HepG2 (cell line): ENCODE measurements around the gene TFG. TPM values are rescaled to one million over a fixed set of nuclear protein-coding genes. Genes with fewer than 3 reads are reported as not detected.

ENCODE experiments used
- ATAC-seq: fragments of 200-7000 bp; cut with Tn5 transposase; 3 replicates; pipeline ENCODE4 v1.9.1; 2020; ENCODE audit warnings: mild to moderate bottlenecking, moderate library complexity
- BruUV-seq: library from RNA; stranded (reverse); fragments of 400-500 nt; replicated peaks from 2 replicates; lab custom pipeline; 2021; lab: Mats Ljungman, UMichigan
- CTCF ChIA-PET: fragments of 300-600 bp; formaldehyde crosslinking; extraction: SDS; loops from one replicate; lab custom pipeline; 2021; ENCODE audit warnings: low total read pairs, inconsistent platforms, low intra/inter-chr PET ratio; lab: Yijun Ruan, JAX
- POLR2A ChIA-PET: fragments of 350-600 bp; sonication (Branson Sonifier 250); formaldehyde crosslinking; loops from one replicate; lab custom pipeline; 2020; ENCODE audit warnings: antibody characterized with exemption, inconsistent platforms; lab: Yijun Ruan, JAX
- DNase-seq: peaks from one replicate; pipeline ENCODE4 v3.0.0-alpha.2; 2015; ENCODE audit warnings: low spot score
- FAIRE-seq: peaks from 3 replicates; lab custom pipeline; 2011; peaks lifted over from hg19 to GRCh38; lab: Jason Lieb, UNC
- H2AFZ ChIP-seq: one replicate; pipeline ENCODE4 v1.6.1; 2011; ENCODE audit warnings: low read length, inconsistent platforms
- H3K27ac ChIP-seq: fragments of 300-600 bp; 3 replicates; pipeline ENCODE4 v1.8.0; 2011; ENCODE audit warnings: mixed run types, mild to moderate bottlenecking, mixed read lengths, low read length, inconsistent platforms; ENCODE audit not compliant: insufficient read depth; ENCODE audit errors: extremely low read length
- H3K27me3 ChIP-seq, 2 experiments: fragments of 200-600 bp in 1 of 2; 2 replicates in 1 of 2; 3 replicates in 1 of 2; pipeline versions ENCODE4 v1.6.0 to v1.8.0; 2011; ENCODE audit warnings: low read length in 2 of 2, mild to moderate bottlenecking in 2 of 2, moderate library complexity in 2 of 2, inconsistent platforms in 1 of 2; ENCODE audit not compliant: insufficient read depth in 2 of 2, control insufficient read depth in 1 of 2
- H3K36me3 ChIP-seq, 2 experiments: fragments of 200-600 bp in 1 of 2; replicated peaks in 1 of 2; 2 replicates in 1 of 2; 3 replicates in 1 of 2; pipeline versions ENCODE4 v1.5.1 to v1.8.0; 2011; ENCODE audit warnings: low read length in 2 of 2, inconsistent platforms in 1 of 2; ENCODE audit not compliant: insufficient read depth in 2 of 2, control insufficient read depth in 1 of 2
- H3K4me1 ChIP-seq: 2 replicates; pipeline ENCODE4 v1.5.1; 2012; ENCODE audit warnings: low read length, inconsistent platforms; ENCODE audit not compliant: insufficient read depth
- H3K4me2 ChIP-seq: 2 replicates; pipeline ENCODE4 v1.6.0; 2011; ENCODE audit warnings: low read depth, low read length, inconsistent platforms
- H3K4me3 ChIP-seq, 3 experiments: fragments of 200-600 bp in 1 of 3; sonication (generic), shearing (Covaris generic) in 1 of 3; replicated peaks in 1 of 3; 2 replicates each; pipeline ENCODE4 v1.5.1; 2011 to 2016; ENCODE audit warnings: low read length in 3 of 3, inconsistent platforms in 2 of 3, low read depth in 2 of 3, mild to moderate bottlenecking in 2 of 3, control low read depth in 1 of 3, mixed read lengths in 1 of 3; ENCODE audit not compliant: insufficient read depth in 1 of 3
- H3K79me2 ChIP-seq: one replicate; pipeline ENCODE4 v1.6.1; 2011; ENCODE audit warnings: low read length, inconsistent platforms; ENCODE audit not compliant: insufficient read depth
- H3K9ac ChIP-seq: 2 replicates; pipeline ENCODE4 v1.6.0; 2011; ENCODE audit warnings: mild to moderate bottlenecking, low read depth, low read length, inconsistent platforms; ENCODE audit not compliant: insufficient read depth
- H3K9me3 ChIP-seq: 2 replicates; pipeline ENCODE4 v1.5.1; 2012; ENCODE audit warnings: mild to moderate bottlenecking, low read length
- H4K20me1 ChIP-seq: 2 replicates; pipeline ENCODE4 v1.6.0; 2011; ENCODE audit warnings: inconsistent platforms, mild to moderate bottlenecking, low read length, moderate library complexity; ENCODE audit not compliant: insufficient read depth
- AKAP8 ChIP-seq: sonication (generic); formaldehyde crosslinking; IDR thresholded peaks from 2 replicates; pipeline ENCODE4 v1.5.1; 2020; ENCODE audit warnings: mild to moderate bottlenecking, missing genetic modification reagents
- FOXP4 ChIP-seq: sonication (generic); formaldehyde crosslinking; IDR thresholded peaks from 2 replicates; pipeline ENCODE4 v1.4.0; 2020; ENCODE audit warnings: missing genetic modification reagents
- SOX5 ChIP-seq: IDR thresholded peaks from 2 replicates; pipeline ENCODE4 v1.6.1; 2016; ENCODE audit warnings: borderline replicate concordance
- TAF15 ChIP-seq: fragments of 200-400 bp; formaldehyde crosslinking; IDR thresholded peaks from one replicate; pipeline ENCODE4 v1.6.1; 2018; ENCODE audit warnings: mild to moderate bottlenecking, low read depth, low read length; ENCODE audit not compliant: poor library complexity, severe bottlenecking
- THRA ChIP-seq: sonication (generic); formaldehyde crosslinking; IDR thresholded peaks from 2 replicates; pipeline ENCODE4 v1.4.0; 2020; ENCODE audit warnings: missing genetic modification reagents, borderline replicate concordance
- ZBTB3 ChIP-seq: sonication (generic); formaldehyde crosslinking; IDR thresholded peaks from 2 replicates; pipeline ENCODE4 v1.4.0; 2020; ENCODE audit warnings: low read depth, mild to moderate bottlenecking, moderate library complexity, missing genetic modification reagents, borderline replicate concordance
- ZFP1 ChIP-seq: IDR thresholded peaks from 2 replicates; pipeline ENCODE4 v1.6.1; 2016
- ZNF616 ChIP-seq: sonication (generic); formaldehyde crosslinking; IDR thresholded peaks from 2 replicates; pipeline ENCODE4 v1.5.0; 2020; ENCODE audit warnings: low read depth, mild to moderate bottlenecking, missing genetic modification reagents
- WGBS: methylation state at CpG from one replicate; pipeline ENCODE4 v1.1.6; 2017; ENCODE audit warnings: low lambda C conversion rate; 5-methylcytosine and 5-hydroxymethylcytosine counted together
- in situ Hi-C: cut with HindIII; loops from 2 replicates; pipeline ENCODE4 v1.10.0; 2017; ENCODE audit warnings: low pct_unique_long_range_greater_than_20kb; ENCODE audit not compliant: extremely low pct_ligation_motif_present
- intact Hi-C: fragments of 100-400 bp; cut with micrococcal nuclease; formaldehyde crosslinking; loops from one replicate; pipeline ENCODE4 v1.10.0; 2022; ENCODE audit not compliant: unreplicated experiment
- polyA plus RNA-seq, 8 experiments: library from polyadenylated mRNA; depleted of rRNA in 3 of 8; stranded (reverse) in 7 of 8; unstranded in 1 of 8; fragments of >200 nt; fragmentation: Illumina TruSeq in 4 of 8; extraction: Trizol in 4 of 8; gene quantifications; 2 replicates each; pipeline versions ENCODE4 v1.2.1 to v1.2.3, GENCODE V29; 2011 to 2016; ENCODE audit warnings: low read depth in 4 of 8, missing spikeins in 1 of 8, mixed read lengths in 1 of 8; ENCODE audit not compliant: insufficient read depth in 1 of 8
- total RNA-seq, 5 experiments: library from RNA; depleted of rRNA; stranded (reverse); fragments of >200 nt; fragmentation: Illumina TruSeq; extraction: Trizol; gene quantifications; 2 replicates each; pipeline ENCODE4 v1.2.3, GENCODE V29; 2016; ENCODE audit warnings: low read depth in 1 of 5
- TF ChIP-seq, protein P1 (sequence below): sonication (generic); formaldehyde crosslinking; IDR thresholded peaks from 2 replicates; pipeline ENCODE4 v1.9.0; 2021; ENCODE audit warnings: mild to moderate bottlenecking, missing genetic modification reagents

TFG gene
- total and polyA plus RNA-seq, 2 of the 13 experiments (the other 11 are each of a cell fraction or from before 2014, with no cell fraction given): 53.6 to 71.7 TPM

GRCh38 chr3:100702980-100703345, 6.3 kb upstream of the TFG start (continued):
- TF ChIP-seq, protein P1, sequence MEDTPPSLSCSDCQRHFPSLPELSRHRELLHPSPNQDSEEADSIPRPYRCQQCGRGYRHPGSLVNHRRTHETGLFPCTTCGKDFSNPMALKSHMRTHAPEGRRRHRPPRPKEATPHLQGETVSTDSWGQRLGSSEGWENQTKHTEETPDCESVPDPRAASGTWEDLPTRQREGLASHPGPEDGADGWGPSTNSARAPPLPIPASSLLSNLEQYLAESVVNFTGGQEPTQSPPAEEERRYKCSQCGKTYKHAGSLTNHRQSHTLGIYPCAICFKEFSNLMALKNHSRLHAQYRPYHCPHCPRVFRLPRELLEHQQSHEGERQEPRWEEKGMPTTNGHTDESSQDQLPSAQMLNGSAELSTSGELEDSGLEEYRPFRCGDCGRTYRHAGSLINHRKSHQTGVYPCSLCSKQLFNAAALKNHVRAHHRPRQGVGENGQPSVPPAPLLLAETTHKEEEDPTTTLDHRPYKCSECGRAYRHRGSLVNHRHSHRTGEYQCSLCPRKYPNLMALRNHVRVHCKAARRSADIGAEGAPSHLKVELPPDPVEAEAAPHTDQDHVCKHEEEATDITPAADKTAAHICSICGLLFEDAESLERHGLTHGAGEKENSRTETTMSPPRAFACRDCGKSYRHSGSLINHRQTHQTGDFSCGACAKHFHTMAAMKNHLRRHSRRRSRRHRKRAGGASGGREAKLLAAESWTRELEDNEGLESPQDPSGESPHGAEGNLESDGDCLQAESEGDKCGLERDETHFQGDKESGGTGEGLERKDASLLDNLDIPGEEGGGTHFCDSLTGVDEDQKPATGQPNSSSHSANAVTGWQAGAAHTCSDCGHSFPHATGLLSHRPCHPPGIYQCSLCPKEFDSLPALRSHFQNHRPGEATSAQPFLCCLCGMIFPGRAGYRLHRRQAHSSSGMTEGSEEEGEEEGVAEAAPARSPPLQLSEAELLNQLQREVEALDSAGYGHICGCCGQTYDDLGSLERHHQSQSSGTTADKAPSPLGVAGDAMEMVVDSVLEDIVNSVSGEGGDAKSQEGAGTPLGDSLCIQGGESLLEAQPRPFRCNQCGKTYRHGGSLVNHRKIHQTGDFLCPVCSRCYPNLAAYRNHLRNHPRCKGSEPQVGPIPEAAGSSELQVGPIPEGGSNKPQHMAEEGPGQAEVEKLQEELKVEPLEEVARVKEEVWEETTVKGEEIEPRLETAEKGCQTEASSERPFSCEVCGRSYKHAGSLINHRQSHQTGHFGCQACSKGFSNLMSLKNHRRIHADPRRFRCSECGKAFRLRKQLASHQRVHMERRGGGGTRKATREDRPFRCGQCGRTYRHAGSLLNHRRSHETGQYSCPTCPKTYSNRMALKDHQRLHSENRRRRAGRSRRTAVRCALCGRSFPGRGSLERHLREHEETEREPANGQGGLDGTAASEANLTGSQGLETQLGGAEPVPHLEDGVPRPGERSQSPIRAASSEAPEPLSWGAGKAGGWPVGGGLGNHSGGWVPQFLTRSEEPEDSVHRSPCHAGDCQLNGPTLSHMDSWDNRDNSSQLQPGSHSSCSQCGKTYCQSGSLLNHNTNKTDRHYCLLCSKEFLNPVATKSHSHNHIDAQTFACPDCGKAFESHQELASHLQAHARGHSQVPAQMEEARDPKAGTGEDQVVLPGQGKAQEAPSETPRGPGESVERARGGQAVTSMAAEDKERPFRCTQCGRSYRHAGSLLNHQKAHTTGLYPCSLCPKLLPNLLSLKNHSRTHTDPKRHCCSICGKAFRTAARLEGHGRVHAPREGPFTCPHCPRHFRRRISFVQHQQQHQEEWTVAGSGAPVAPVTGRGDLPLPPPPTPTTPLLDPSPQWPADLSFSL (CRISPR knock-in tag): no peak
- TF ChIP-seq, all 625 proteins: peak for 0

GRCh38 chr3:100703865-100704264, 5.4 kb upstream of the TFG start:
- no peak overlapping the region for H3K9ac ChIP-seq
- no peak overlapping the region for H3K4me2 ChIP-seq
- no peak for FAIRE-seq
- ChIA-PET CTCF (no interaction called here), POLR2A (no interaction called here)
- H3K79me2 ChIP-seq: no peaks in the 10 kb centered on the region
- H2AFZ ChIP-seq: no peak overlapping the region
- H4K20me1 ChIP-seq: no peaks in the 10 kb centered on the region
- intact Hi-C loops (no loop called here), in situ Hi-C loops (loop anchor here (25.0 kb wide), 3 partner anchors 92 to 892 kb away; partner anchors contain the start of genes ADGRG7 and CMSS1)
- TF ChIP-seq TAF15: no peak
- TF ChIP-seq ZNF616: no peak
- TF ChIP-seq SOX5 (CRISPR knock-in tag): no peak
- no peak for TF ChIP-seq ZBTB3
- no peak for TF ChIP-seq AKAP8 (CRISPR knock-in tag)
- TF ChIP-seq ZFP1 (CRISPR knock-in tag): no peak
- no peak for TF ChIP-seq THRA (CRISPR knock-in tag)
- TF ChIP-seq FOXP4 (CRISPR knock-in tag): no peak
- 0 out of 5 replicates have a peak, but pooled peaks cover 0 to 10% of the 10 kb centered on the region in 2 experiments for H3K27me3 ChIP-seq
- H3K9me3 ChIP-seq: no peaks in the 10 kb centered on the region
- H3K36me3 ChIP-seq: no peaks in the 10 kb centered on the region
- no peak overlapping the region for H3K27ac ChIP-seq
- no peak for ATAC-seq
- no peak for DNase-seq
- no peak overlapping the region for H3K4me3 ChIP-seq
- peaks cover 21% of the 10 kb centered on the region for H3K4me1 ChIP-seq
- no TSS peak for BruUV-seq
- WGBS: 24% methylated on average over 4 of the region's 4 CpGs
